PFSK-1 (cell line): ENCODE data around the gene CNNM4.

ENCODE experiments used
- POLR2AphosphoS5 ChIP-seq: IDR thresholded peaks from 2 replicates; pipeline ENCODE4 v1.6.1; 2012; ENCODE audit warnings: low read depth, mild to moderate bottlenecking, control low read depth, low read length, moderate library complexity
- SIN3A ChIP-seq: IDR thresholded peaks from 2 replicates; pipeline ENCODE4 v1.6.1; 2012; ENCODE audit warnings: mild to moderate bottlenecking, low read length, moderate library complexity, borderline replicate concordance; ENCODE audit not compliant: insufficient read depth
- TAF1 ChIP-seq: IDR thresholded peaks from 2 replicates; pipeline ENCODE4 v1.6.1; 2012; ENCODE audit warnings: low read length, control low read depth, borderline replicate concordance; ENCODE audit not compliant: insufficient read depth

DNA sequence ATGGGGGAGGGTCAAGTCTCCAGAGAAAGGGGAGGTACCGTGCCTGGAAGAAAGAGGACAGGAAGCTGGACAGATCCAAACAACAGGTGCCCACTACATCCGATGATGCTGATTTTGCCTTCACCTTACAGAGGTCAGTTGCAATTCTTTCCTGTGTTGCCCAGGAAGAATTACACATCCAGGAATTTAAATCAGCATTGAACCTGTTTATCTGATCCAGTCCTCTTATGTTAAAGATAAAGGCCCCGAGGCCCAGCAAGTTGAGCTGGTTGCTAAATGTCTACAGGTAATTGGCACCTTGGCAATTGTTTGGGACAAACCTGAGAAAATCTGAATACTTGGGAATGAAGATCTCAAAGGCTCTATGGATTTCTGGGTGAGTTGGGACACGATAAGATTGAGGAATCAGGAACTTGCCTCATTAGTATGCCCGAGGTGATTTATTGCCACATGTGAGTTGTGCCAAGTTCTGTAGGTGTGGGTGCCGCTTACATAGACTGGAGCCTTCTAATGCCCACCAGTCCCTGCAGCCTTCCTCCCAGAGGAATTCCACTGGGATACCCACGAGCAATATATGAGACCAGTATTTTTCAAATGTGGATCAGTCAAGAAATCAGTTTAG lies 6.9 kb upstream of the CNNM4 start:
- TF ChIP-seq POLR2AphosphoS5 (no peak), SIN3A (no peak), TAF1 (no peak)
